NCI-H774 (cell line): ENCODE results near the gene MTFR2.
"Not testable (repeated sequence)": the region's sequence is repeated elsewhere in the genome, so short reads cannot be mapped to it uniquely, and the experiment has no call there.

Experiments used
- DNase-seq: peaks from one replicate; lab custom pipeline; 2025; lab: John Stamatoyannopoulos, UW

Gene MTFR2

GRCh38 chr6:136235233-136235564, 14.9 kb downstream of the MTFR2 start:
- DNase-seq: peak; percentile 10

GRCh38 chr6:136232701-136233100, 17.4 kb downstream of the MTFR2 start:
- no peak for DNase-seq

- no peak for DNase-seq
These were observed 19.8 kb downstream of the MTFR2 start for GRCh38 chr6:136230219-136230853.

GRCh38 chr6:136228814-136229213, 21.3 kb downstream of the MTFR2 start:
- DNase-seq: no peak

- no peak for DNase-seq
These were observed 23.3 kb downstream of the MTFR2 start for GRCh38 chr6:136226674-136227377.

- peak; percentile 65 for DNase-seq
These were observed 24.0 kb downstream of the MTFR2 start for GRCh38 chr6:136226027-136226673.

GRCh38 chr6:136225496-136225895, 24.6 kb downstream of the MTFR2 start:
- no peak for DNase-seq

- not testable (repeated sequence) for DNase-seq
These were observed 25.1 kb downstream of the MTFR2 start for GRCh38 chr6:136224974-136225373.

GRCh38 chr6:136216503-136217401, 33.4 kb downstream of the MTFR2 start:
- no peak for DNase-seq

- DNase-seq: no peak
These were observed 36.3 kb downstream of the MTFR2 start for GRCh38 chr6:136213853-136214252.

GRCh38 chr6:136213012-136213539, 37.0 kb downstream of the MTFR2 start:
- DNase-seq: no peak

GRCh38 chr6:136212608-136213007, 37.5 kb downstream of the MTFR2 start:
- no peak for DNase-seq

GRCh38 chr6:136210398-136211165, 39.5 kb downstream of the MTFR2 start:
- no peak for DNase-seq

GRCh38 chr6:136209496-136209895, 40.6 kb downstream of the MTFR2 start:
- DNase-seq: no peak

- no peak for DNase-seq
These were observed 41.3 kb downstream of the MTFR2 start for GRCh38 chr6:136208783-136209182.

GRCh38 chr6:136201732-136202131, 48.4 kb downstream of the MTFR2 start:
- no peak for DNase-seq

- no peak for DNase-seq
These were observed 57.2 kb downstream of the MTFR2 start for GRCh38 chr6:136192902-136193301.

- no peak for DNase-seq
These were observed 58.4 kb downstream of the MTFR2 start for GRCh38 chr6:136191606-136192312.

- no peak for DNase-seq
These were observed 61.0 kb downstream of the MTFR2 start for GRCh38 chr6:136189104-136189503.

GRCh38 chr6:136188486-136188885, 61.6 kb downstream of the MTFR2 start:
- DNase-seq: no peak

GRCh38 chr6:136186363-136186762, 63.7 kb downstream of the MTFR2 start:
- no peak for DNase-seq
